Loucy (cell line): ENCODE data around the gene TOX3.

Experiments used
- EZH2phosphoT487 ChIP-seq: fragments of 200-600 bp; IDR thresholded peaks from 2 replicates; pipeline ENCODE4 v1.6.1; 2018; ENCODE audit warnings: antibody characterized with exemption, mild to moderate bottlenecking, moderate library complexity, borderline replicate concordance
- TF ChIP-seq, protein P1 (sequence below): fragments of 200-600 bp; sonication (generic); conservative IDR thresholded peaks from 2 replicates; pipeline ENCODE4 v1.5.1; 2014; ENCODE audit warnings: mild to moderate bottlenecking, antibody characterized with exemption, low read length

DNA sequence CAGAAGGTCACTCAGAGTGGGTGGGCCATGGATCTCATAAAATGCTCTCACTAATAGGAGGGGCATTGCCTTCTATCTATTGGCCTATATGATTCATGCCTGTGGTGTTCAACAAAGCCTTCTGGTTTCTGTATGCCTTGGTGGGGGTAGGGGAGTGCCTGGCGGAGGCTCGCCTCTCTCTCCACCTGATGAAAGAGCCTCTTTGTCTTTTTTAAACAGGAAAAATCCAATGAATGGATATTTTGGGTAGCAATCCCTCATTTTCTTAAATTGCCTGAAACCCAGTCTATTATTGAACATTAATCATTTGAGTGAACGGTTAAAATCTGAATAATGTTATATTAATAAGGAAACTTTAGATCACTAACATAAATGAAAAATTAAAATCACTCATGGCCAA lies 90.6 kb downstream of the TOX3 start:
- no peak for TF ChIP-seq EZH2phosphoT487
- TF ChIP-seq, protein P1, sequence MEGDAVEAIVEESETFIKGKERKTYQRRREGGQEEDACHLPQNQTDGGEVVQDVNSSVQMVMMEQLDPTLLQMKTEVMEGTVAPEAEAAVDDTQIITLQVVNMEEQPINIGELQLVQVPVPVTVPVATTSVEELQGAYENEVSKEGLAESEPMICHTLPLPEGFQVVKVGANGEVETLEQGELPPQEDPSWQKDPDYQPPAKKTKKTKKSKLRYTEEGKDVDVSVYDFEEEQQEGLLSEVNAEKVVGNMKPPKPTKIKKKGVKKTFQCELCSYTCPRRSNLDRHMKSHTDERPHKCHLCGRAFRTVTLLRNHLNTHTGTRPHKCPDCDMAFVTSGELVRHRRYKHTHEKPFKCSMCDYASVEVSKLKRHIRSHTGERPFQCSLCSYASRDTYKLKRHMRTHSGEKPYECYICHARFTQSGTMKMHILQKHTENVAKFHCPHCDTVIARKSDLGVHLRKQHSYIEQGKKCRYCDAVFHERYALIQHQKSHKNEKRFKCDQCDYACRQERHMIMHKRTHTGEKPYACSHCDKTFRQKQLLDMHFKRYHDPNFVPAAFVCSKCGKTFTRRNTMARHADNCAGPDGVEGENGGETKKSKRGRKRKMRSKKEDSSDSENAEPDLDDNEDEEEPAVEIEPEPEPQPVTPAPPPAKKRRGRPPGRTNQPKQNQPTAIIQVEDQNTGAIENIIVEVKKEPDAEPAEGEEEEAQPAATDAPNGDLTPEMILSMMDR: no peak
